Measurements from ENCODE around the gene PIP5KL1. TPM values are rescaled to one million over a fixed set of nuclear protein-coding genes. Genes with fewer than 3 reads are reported as not detected.

PIP5KL1 gene
- total and polyA plus RNA-seq, 8 donors: 0.50 to 98.0 (median 3.3) TPM; not detected in 1

DNA sequence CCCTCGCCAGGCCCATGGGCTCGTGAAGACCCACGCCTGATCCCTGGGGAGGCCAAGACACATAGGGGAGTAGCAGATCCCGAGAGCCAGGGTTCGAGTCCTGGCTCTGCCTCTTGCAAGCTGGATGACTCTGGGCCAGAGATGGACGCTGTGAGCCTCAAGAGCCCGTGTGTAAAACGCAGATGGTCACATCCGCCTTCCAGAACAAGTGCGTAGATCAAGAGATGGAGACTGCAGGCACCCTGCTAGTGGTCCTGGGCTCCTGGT is 22.0 kb downstream of the PIP5KL1 start:
- no peaks in the 10 kb centered on the region for H3K9me3 ChIP-seq
- 86 to 98% (median 94%) methylated on average over 5 to 10 of the region's 10 CpGs for WGBS, 5 donors
- H3K27me3 ChIP-seq: no peaks in the 10 kb centered on the region
- no peak for DNase-seq
- TF ChIP-seq, protein P1, sequence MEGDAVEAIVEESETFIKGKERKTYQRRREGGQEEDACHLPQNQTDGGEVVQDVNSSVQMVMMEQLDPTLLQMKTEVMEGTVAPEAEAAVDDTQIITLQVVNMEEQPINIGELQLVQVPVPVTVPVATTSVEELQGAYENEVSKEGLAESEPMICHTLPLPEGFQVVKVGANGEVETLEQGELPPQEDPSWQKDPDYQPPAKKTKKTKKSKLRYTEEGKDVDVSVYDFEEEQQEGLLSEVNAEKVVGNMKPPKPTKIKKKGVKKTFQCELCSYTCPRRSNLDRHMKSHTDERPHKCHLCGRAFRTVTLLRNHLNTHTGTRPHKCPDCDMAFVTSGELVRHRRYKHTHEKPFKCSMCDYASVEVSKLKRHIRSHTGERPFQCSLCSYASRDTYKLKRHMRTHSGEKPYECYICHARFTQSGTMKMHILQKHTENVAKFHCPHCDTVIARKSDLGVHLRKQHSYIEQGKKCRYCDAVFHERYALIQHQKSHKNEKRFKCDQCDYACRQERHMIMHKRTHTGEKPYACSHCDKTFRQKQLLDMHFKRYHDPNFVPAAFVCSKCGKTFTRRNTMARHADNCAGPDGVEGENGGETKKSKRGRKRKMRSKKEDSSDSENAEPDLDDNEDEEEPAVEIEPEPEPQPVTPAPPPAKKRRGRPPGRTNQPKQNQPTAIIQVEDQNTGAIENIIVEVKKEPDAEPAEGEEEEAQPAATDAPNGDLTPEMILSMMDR (IDR thresholded peaks at IDR 0.05): no peak
- no peak for TF ChIP-seq EP300 (IDR thresholded peaks at IDR 0.05)
- no peak for TF ChIP-seq POLR2A (IDR thresholded peaks at IDR 0.05)
- TF ChIP-seq POLR2AphosphoS5 (IDR thresholded peaks at IDR 0.05): no peak
- intact Hi-C loops (cut with DNase I; ENCODE audit: low total_unique reads): no loop called here
- peaks cover 18 to 59% (median 57%) of the 10 kb centered on the region in 4 donors for H3K36me3 ChIP-seq
- H3K27ac ChIP-seq: no peak overlapping the region
- H3K4me1 ChIP-seq: peaks cover 32 to 64% (median 54%) of the 10 kb centered on the region in 4 donors
- H3K4me3 ChIP-seq: no peak overlapping the region

DNA sequence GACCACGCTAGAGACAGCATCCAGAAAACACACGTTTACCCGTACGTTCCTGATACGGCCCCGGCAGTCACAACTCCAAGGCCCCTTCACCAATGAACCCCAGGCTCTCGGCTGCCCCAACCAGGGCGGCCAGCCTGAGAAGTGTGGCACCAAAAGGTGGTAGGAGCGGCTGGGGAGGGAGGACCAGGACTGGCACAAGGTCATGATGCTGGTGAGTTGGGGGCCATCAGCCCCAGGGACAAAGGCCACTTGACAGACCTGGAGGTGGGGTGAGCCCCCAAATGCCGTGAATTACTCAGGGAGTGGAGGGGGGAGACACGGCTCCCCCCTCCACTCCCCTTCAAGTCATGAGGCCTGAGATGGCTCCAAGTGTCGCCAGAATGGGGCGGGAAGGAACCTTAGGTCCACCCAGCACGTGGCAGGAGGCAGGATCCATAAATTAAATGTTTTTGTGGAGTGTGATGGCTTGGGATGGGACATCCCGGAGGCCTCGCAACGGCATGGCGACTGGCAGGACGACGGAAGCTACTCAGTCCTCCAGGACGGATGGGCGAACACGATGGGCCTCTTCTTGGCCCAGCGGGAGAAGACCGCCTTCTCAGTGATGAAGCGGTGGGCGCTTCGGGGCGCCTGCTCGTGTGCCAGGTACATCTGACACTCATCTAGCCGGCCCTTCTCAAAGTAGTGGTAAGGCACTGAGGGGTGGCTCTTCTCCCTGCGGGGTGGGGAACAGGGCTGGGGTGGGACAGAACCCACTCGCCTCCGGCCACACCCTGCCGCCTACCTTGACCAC is 22.5 kb downstream of the PIP5KL1 start:
- no peak for DNase-seq
- TF ChIP-seq POLR2A (IDR thresholded peaks at IDR 0.05): no peak
- no peak for TF ChIP-seq POLR2AphosphoS5 (IDR thresholded peaks at IDR 0.05)
- peaks cover 18 to 54% (median 51%) of the 10 kb centered on the region in 4 donors for H3K36me3 ChIP-seq
- H3K27me3 ChIP-seq: no peaks in the 10 kb centered on the region
- no peak overlapping the region for H3K4me3 ChIP-seq
- WGBS, 5 donors: 85 to 91% (median 88%) methylated on average over 22 to 35 of the region's 35 CpGs
- intact Hi-C loops (cut with DNase I; ENCODE audit: low total_unique reads): no loop called here
- peaks cover 31 to 64% (median 54%) of the 10 kb centered on the region in 4 donors for H3K4me1 ChIP-seq
- H3K27ac ChIP-seq: peak overlapping the region in 1 of 5 donors; percentile 86
- no peaks in the 10 kb centered on the region for H3K9me3 ChIP-seq

DNA sequence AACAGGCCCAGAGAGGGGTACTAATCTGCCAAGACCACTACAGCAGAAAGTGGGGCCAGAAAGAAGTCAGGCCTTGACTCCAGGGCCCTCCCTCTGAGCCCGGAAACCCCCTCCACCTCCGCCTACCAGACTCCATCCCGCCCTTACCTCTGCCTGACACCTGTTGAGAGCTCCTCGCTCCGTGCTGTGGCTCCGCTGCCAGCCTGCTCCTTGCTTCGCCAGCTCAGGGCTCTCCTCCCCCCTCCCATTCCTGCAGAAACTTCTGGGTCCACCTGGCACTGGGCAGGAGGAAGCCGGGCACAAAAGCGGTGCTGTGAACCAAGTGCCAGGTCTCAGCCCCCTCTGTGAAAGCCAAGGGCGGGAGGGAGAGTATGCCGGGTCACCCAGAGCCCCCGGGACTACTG is 24.8 kb downstream of the PIP5KL1 start:
- DNase-seq: peak in 1 of 2 donors; percentile 57
- 42 to 71% (median 61%) methylated on average over 12 of the region's 12 CpGs for WGBS, 5 donors
- Histone ChIP-seq H3K4me3 (no peak overlapping the region), H3K36me3 (peaks cover 5 to 31% (median 29%) of the 10 kb centered on the region in 4 donors), H3K4me1 (peaks cover 31 to 67% (median 56%) of the 10 kb centered on the region in 4 donors), H3K27ac (peak overlapping the region; percentile 22 to 86 (median 77)), H3K9me3 (no peaks in the 10 kb centered on the region), H3K27me3 (no peaks in the 10 kb centered on the region)
- intact Hi-C loops (cut with DNase I; ENCODE audit: low total_unique reads): no loop called here
- TF ChIP-seq POLR2AphosphoS5 (IDR thresholded peaks at IDR 0.05): no peak
- TF ChIP-seq POLR2A (IDR thresholded peaks at IDR 0.05): no peak
- TF ChIP-seq, protein P1 (IDR thresholded peaks at IDR 0.05): no peak

DNA sequence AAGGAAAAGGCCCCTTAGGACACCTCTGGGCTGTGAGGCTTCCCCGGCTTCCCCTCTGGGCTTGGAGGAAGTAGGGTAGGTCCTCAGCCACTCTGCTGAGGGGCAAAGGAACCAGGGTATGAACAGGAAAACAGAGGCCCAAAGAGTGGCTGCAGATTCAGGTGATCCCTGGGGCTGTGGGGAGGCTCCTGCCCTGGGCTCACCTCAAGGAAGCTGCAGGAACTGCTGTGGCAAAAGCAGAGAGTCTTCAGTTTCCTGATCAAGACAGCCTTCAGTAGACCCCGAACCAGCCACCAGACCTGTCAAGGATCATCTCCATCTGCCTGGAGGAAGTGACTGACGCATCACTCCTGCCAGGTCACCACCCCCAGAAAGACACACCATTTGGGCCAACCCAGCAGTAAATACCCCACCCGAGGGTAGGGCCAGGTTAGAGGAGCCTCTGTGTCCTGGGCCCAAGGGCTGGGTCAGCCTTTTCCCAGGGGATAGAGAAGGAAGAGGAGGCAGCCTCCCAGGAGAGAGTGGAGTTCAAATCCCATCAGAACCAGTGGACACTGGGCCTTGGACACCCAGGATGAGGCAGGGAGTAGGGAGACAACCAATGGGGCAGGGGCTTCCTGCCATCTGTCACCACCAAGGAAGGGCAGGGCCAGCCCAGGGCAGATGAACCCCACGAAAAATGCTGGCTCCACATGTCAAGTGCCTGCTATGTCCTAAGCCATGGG is 25.4 kb downstream of the PIP5KL1 start:
- WGBS, 5 donors: 50 to 66% (median 58%) methylated on average over 5 of the region's 5 CpGs
- Histone ChIP-seq H3K27me3 (no peaks in the 10 kb centered on the region), H3K9me3 (no peaks in the 10 kb centered on the region), H3K4me1 (peaks cover 36 to 67% (median 59%) of the 10 kb centered on the region in 4 donors), H3K27ac (peak overlapping the region; percentile 65 to 86 (median 77)), H3K4me3 (peak overlapping the region in 2 of 4 donors; percentile 5 to 10), H3K36me3 (peaks cover 5 to 25% (median 23%) of the 10 kb centered on the region in 4 donors)
- DNase-seq: peak in 1 of 2 donors; percentile 48
- no peak for TF ChIP-seq POLR2AphosphoS5 (IDR thresholded peaks at IDR 0.05)
- no peak for TF ChIP-seq POLR2A (IDR thresholded peaks at IDR 0.05)
- TF ChIP-seq, protein P1 (IDR thresholded peaks at IDR 0.05): no peak
- TF ChIP-seq EP300 (IDR thresholded peaks at IDR 0.05): no peak
- intact Hi-C loops (cut with DNase I; ENCODE audit: low total_unique reads): no loop called here
